Smooth muscle cell (in vitro differentiated cells): ENCODE measurements around the gene FRMPD4. TPM values are rescaled to one million over a fixed set of nuclear protein-coding genes. Genes with fewer than 3 reads are reported as not detected.

Experiments
- DNase-seq: peaks from one replicate; lab custom pipeline; 2025; ENCODE audit not compliant: unreplicated experiment; lab: John Stamatoyannopoulos, UW
- H2AFZ ChIP-seq: fragments of 200-600 bp; sonication (generic); 2 replicates; pipeline ENCODE4 v1.6.0; 2016; ENCODE audit warnings: antibody characterized with exemption, low read depth, mild to moderate bottlenecking
- H3F3A ChIP-seq: fragments of 200-600 bp; sonication (generic); 2 replicates; pipeline ENCODE4 v1.6.0; 2017; ENCODE audit warnings: antibody characterized with exemption, low read depth
- H3K27ac ChIP-seq: fragments of 200-600 bp; sonication (generic); 2 replicates; pipeline ENCODE4 v1.5.1; 2016; ENCODE audit warnings: low read depth, mild to moderate bottlenecking
- H3K27me3 ChIP-seq: fragments of 200-600 bp; sonication (generic); 2 replicates; pipeline ENCODE4 v1.6.1; 2016; ENCODE audit warnings: low read depth, mild to moderate bottlenecking
- H3K36me3 ChIP-seq: fragments of 200-600 bp; sonication (generic); 2 replicates; pipeline ENCODE4 v1.5.1; 2016; ENCODE audit warnings: low read depth
- H3K4me1 ChIP-seq: fragments of 200-600 bp; sonication (generic); 2 replicates; pipeline ENCODE4 v1.5.1; 2016; ENCODE audit warnings: low read depth
- H3K4me2 ChIP-seq: fragments of 200-600 bp; sonication (generic); 2 replicates; pipeline ENCODE4 v1.6.0; 2016; ENCODE audit warnings: mild to moderate bottlenecking
- H3K4me3 ChIP-seq: fragments of 200-600 bp; sonication (generic); 2 replicates; pipeline ENCODE4 v1.5.1; 2016; ENCODE audit warnings: mild to moderate bottlenecking
- H3K79me2 ChIP-seq: fragments of 200-600 bp; sonication (generic); 2 replicates; pipeline ENCODE4 v1.6.0; 2016; ENCODE audit warnings: low read depth, mild to moderate bottlenecking
- H3K9ac ChIP-seq: fragments of 200-600 bp; sonication (generic); 2 replicates; pipeline ENCODE4 v1.6.0; 2016; ENCODE audit warnings: low read depth
- H3K9me3 ChIP-seq: fragments of 200-600 bp; sonication (generic); replicated peaks from 2 replicates; pipeline ENCODE4 v1.5.1; 2016; ENCODE audit warnings: low read depth
- H4K20me1 ChIP-seq: fragments of 200-600 bp; sonication (generic); 2 replicates; pipeline ENCODE4 v1.6.0; 2016; ENCODE audit warnings: low read depth
- WGBS: methylation state at CpG from one replicate; pipeline ENCODE4 v1.1.7; 2016; ENCODE audit warnings: low lambda C conversion rate; 5-methylcytosine and 5-hydroxymethylcytosine counted together
- polyA plus RNA-seq: library from polyadenylated mRNA; unstranded; fragments of >200 nt; fragmentation: Nextera tagmentation; extraction: Ambion mirVana; gene quantifications from 2 replicates; pipeline ENCODE4 v1.2.1, GENCODE V29; 2016
- total RNA-seq: library from RNA; depleted of rRNA; stranded (reverse); fragments of >200 nt; gene quantifications from 2 replicates; pipeline ENCODE4 v1.2.3, GENCODE V29; 2014
- TF ChIP-seq, protein P1 (sequence below): fragments of 200-600 bp; sonication (generic); IDR thresholded peaks from 2 replicates; pipeline ENCODE4 v1.5.1; 2017; ENCODE audit warnings: borderline replicate concordance, mild to moderate bottlenecking, antibody characterized with exemption; ENCODE audit not compliant: insufficient read depth, poor library complexity, severe bottlenecking

FRMPD4 gene
- total and polyA plus RNA-seq, 2 experiments from 2014 or later, result 0.13 TPM; not detected in 1

DNA sequence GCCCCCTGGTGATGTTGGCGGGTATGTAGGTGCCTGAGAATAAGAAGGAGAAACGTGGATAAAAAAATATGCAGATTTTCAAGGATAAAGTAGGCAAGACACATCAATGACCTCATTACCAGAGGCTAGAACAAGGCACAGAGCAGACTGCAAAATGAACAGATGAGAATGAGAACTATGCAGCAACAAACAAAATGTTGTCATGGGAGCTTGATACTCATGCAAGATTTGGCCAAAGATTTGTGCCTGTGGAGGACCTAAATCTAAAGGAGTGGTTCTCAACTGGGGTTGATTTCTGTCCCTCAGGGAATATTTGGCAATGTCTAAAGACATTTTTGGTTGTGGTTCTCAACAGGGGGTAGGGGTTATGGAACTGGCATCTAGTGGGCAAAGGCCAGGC is 177.3 kb downstream of the FRMPD4 start:
- no peak overlapping the region for H3K4me3 ChIP-seq
- TF ChIP-seq, protein P1, sequence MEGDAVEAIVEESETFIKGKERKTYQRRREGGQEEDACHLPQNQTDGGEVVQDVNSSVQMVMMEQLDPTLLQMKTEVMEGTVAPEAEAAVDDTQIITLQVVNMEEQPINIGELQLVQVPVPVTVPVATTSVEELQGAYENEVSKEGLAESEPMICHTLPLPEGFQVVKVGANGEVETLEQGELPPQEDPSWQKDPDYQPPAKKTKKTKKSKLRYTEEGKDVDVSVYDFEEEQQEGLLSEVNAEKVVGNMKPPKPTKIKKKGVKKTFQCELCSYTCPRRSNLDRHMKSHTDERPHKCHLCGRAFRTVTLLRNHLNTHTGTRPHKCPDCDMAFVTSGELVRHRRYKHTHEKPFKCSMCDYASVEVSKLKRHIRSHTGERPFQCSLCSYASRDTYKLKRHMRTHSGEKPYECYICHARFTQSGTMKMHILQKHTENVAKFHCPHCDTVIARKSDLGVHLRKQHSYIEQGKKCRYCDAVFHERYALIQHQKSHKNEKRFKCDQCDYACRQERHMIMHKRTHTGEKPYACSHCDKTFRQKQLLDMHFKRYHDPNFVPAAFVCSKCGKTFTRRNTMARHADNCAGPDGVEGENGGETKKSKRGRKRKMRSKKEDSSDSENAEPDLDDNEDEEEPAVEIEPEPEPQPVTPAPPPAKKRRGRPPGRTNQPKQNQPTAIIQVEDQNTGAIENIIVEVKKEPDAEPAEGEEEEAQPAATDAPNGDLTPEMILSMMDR, result no peak

DNA sequence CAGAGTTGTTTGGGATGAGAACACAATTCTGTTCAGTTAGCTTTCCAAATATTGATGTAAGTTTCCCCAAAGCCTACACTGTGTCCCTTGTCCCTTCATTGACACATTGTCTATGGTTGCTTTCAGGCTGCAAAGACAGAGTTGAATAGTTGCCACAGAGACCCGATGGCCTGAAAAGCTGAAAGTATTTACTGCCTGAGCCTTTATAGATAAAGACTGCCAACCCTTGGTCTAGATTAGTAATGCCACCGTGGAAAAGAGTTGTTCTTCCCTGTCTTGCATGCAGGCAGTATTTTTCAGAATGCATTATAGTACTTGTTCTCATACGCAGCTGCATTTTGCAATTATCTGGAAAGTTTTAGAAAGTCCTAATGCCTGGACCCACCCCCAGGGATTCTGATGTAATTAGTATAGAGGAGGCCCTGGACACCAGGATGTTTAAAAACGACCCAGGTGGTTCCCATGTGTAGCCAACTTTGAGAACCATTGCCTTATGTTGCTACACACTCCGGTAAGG is 180.8 kb downstream of the FRMPD4 start:
- 62% methylated on average over 5 of the region's 5 CpGs for WGBS
- H2AFZ ChIP-seq, result no peak overlapping the region
- no peaks in the 10 kb centered on the region for H3K36me3 ChIP-seq
- no peaks in the 10 kb centered on the region for H3K9me3 ChIP-seq
- H3K4me2 ChIP-seq, result no peak overlapping the region
- no peaks in the 10 kb centered on the region for H3K27me3 ChIP-seq
- no peaks in the 10 kb centered on the region for H3K79me2 ChIP-seq
- TF ChIP-seq, protein P1, result no peak
- H4K20me1 ChIP-seq, result no peaks in the 10 kb centered on the region
- DNase-seq, result no peak
- no peak overlapping the region for H3K4me3 ChIP-seq
- no peak overlapping the region for H3K9ac ChIP-seq
- no peaks in the 10 kb centered on the region for H3F3A ChIP-seq
- H3K4me1 ChIP-seq, result no peaks in the 10 kb centered on the region
- no peak overlapping the region for H3K27ac ChIP-seq

More for the DNA sequence above, 177.3 kb downstream of the FRMPD4 start:
- DNase-seq, result no peak
- no peaks in the 10 kb centered on the region for H4K20me1 ChIP-seq
- H3F3A ChIP-seq, result no peaks in the 10 kb centered on the region
- H3K4me2 ChIP-seq, result no peak overlapping the region
- 52% methylated on average over 2 of the region's 2 CpGs for WGBS
- H3K9ac ChIP-seq, result no peak overlapping the region
- no peaks in the 10 kb centered on the region for H3K4me1 ChIP-seq
- H3K36me3 ChIP-seq, result no peaks in the 10 kb centered on the region
- no peak overlapping the region for H3K27ac ChIP-seq
- no peaks in the 10 kb centered on the region for H3K9me3 ChIP-seq
- H3K79me2 ChIP-seq, result no peaks in the 10 kb centered on the region
- H2AFZ ChIP-seq, result no peak overlapping the region
- no peaks in the 10 kb centered on the region for H3K27me3 ChIP-seq

DNA sequence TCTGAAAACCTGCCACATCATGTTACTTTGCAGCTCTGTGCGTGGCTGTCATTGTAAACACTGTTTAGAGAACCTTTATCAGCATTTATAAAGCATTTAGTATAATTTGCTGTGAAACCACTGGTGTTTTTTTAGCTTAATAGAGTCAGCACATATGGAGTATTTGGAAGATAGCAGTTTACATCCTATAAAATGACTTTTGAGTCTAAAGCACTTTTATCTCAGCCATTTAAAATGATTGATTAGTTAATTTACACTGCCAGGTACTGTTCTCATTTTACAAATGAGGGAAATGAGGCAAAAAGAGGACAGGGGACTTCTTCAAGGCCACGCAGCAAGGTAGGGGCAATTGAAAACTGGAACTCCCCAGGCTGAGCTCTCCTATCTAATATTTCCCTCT is 181.7 kb downstream of the FRMPD4 start:
- Histone ChIP-seq H3K9ac (no peak overlapping the region), H3K9me3 (no peaks in the 10 kb centered on the region), H4K20me1 (no peaks in the 10 kb centered on the region), H2AFZ (no peak overlapping the region), H3K4me2 (no peak overlapping the region), H3K4me1 (no peaks in the 10 kb centered on the region), H3K79me2 (no peaks in the 10 kb centered on the region), H3K27me3 (no peaks in the 10 kb centered on the region), H3K4me3 (no peak overlapping the region), H3F3A (no peaks in the 10 kb centered on the region), H3K36me3 (no peaks in the 10 kb centered on the region), H3K27ac (no peak overlapping the region)
- TF ChIP-seq, protein P1, result no peak
- 43% methylated on average over 2 of the region's 2 CpGs for WGBS
- no peak for DNase-seq

DNA sequence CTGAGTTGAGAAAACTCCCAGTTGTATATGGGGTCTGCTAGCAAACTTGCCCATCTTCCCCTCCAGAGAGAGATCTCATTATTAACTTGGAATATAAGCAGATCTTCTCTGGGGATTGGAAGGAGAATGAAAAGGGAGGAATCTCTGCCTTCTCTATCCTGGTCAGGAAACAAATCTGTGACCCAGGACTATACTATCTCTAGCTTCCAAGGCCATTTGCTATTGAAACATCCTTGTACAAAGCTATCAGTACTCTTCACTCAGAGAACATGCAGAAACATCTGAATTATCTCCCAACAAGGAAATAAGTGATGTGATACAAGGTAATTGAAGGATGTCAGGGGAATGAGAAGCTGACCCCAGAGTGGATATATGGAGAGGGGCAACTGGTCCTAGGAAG is 183.8 kb downstream of the FRMPD4 start:
- TF ChIP-seq, protein P1, result no peak
- H3K9ac ChIP-seq, result no peak overlapping the region
- H3F3A ChIP-seq, result no peaks in the 10 kb centered on the region
- no peak overlapping the region for H3K4me2 ChIP-seq
- H3K79me2 ChIP-seq, result no peaks in the 10 kb centered on the region
- DNase-seq, result no peak
- H2AFZ ChIP-seq, result no peak overlapping the region
- H3K36me3 ChIP-seq, result no peaks in the 10 kb centered on the region
- no peak overlapping the region for H3K27ac ChIP-seq
- H4K20me1 ChIP-seq, result no peaks in the 10 kb centered on the region
- H3K4me3 ChIP-seq, result no peak overlapping the region
- no peaks in the 10 kb centered on the region for H3K27me3 ChIP-seq
- no peaks in the 10 kb centered on the region for H3K4me1 ChIP-seq
- H3K9me3 ChIP-seq, result no peaks in the 10 kb centered on the region
